Endothelial cell (in vitro differentiated cells): ENCODE data around the gene SPATS2L. TPM values are rescaled to one million over a fixed set of nuclear protein-coding genes. Genes with fewer than 3 reads are reported as not detected.

Experiments used
- DNase-seq: peaks from one replicate; pipeline ENCODE4 v3.0.0; 2021; ENCODE audit warnings: low spot score
- H3K27ac Mint-ChIP-seq: one replicate; pipeline ENCODE4 v1.8.0; 2021; ENCODE audit warnings: mixed read lengths, inconsistent platforms; ENCODE audit not compliant: unreplicated experiment
- H3K27me3 Mint-ChIP-seq: one replicate; pipeline ENCODE4 v1.8.0; 2021; ENCODE audit warnings: mild to moderate bottlenecking, moderate library complexity, mixed read lengths, inconsistent platforms; ENCODE audit not compliant: unreplicated experiment
- H3K36me3 Mint-ChIP-seq: one replicate; pipeline ENCODE4 v1.8.0; 2021; ENCODE audit warnings: mild to moderate bottlenecking, low read depth, mixed read lengths, inconsistent platforms; ENCODE audit not compliant: unreplicated experiment
- H3K4me1 Mint-ChIP-seq: one replicate; pipeline ENCODE4 v1.8.0; 2021; ENCODE audit warnings: mild to moderate bottlenecking, mixed read lengths, inconsistent platforms; ENCODE audit not compliant: unreplicated experiment
- H3K4me3 Mint-ChIP-seq: one replicate; pipeline ENCODE4 v1.8.0; 2021; ENCODE audit warnings: mild to moderate bottlenecking, mixed read lengths, inconsistent platforms; ENCODE audit not compliant: unreplicated experiment
- H3K9me3 Mint-ChIP-seq: one replicate; pipeline ENCODE4 v1.8.0; 2021; ENCODE audit warnings: mixed read lengths, inconsistent platforms; ENCODE audit not compliant: unreplicated experiment
- CTCF ChIP-seq: fragments of 200-600 bp; sonication (generic); IDR thresholded peaks from one replicate; pipeline ENCODE4 v1.5.0; 2021; ENCODE audit warnings: antibody characterized with exemption; ENCODE audit not compliant: unreplicated experiment
- total RNA-seq: library from RNA; stranded (reverse); fragmentation: NEBNext Ultra II Directional; extraction: Animal tissue kit (Norgen Biotek cat#: 25700); gene quantifications from one replicate; pipeline ENCODE4 v1.2.1, GENCODE V29; 2021; ENCODE audit not compliant: unreplicated experiment

SPATS2L gene
- total RNA-seq, 1 donor from 2014 or later, result 72.9 TPM

GRCh38 chr2:200270732-200271131 is 35.8 kb upstream of the SPATS2L start:
- Mint-ChIP-seq H3K36me3 (no peaks in the 10 kb centered on the region), H3K27me3 (peaks cover under 1% of the 10 kb centered on the region), H3K4me3 (no peak overlapping the region), H3K9me3 (no peaks in the 10 kb centered on the region), H3K27ac (no peak overlapping the region), H3K4me1 (peaks cover 7% of the 10 kb centered on the region)
- no peak for DNase-seq
- TF ChIP-seq CTCF, result no peak

GRCh38 chr2:200272320-200272719 is 34.2 kb upstream of the SPATS2L start:
- Mint-ChIP-seq H3K9me3 (no peaks in the 10 kb centered on the region), H3K27ac (no peak overlapping the region), H3K4me1 (peaks cover 7% of the 10 kb centered on the region), H3K36me3 (no peaks in the 10 kb centered on the region), H3K27me3 (peaks cover 2% of the 10 kb centered on the region), H3K4me3 (no peak overlapping the region)
- no peak for DNase-seq
- TF ChIP-seq CTCF, result no peak

- Mint-ChIP-seq H3K4me1 (peaks cover 7% of the 10 kb centered on the region), H3K4me3 (no peak overlapping the region), H3K9me3 (no peaks in the 10 kb centered on the region), H3K27ac (no peak overlapping the region), H3K27me3 (peaks cover 2% of the 10 kb centered on the region), H3K36me3 (no peaks in the 10 kb centered on the region)
- DNase-seq, result no peak
- no peak for TF ChIP-seq CTCF
Observed at GRCh38 chr2:200274116-200275075, 32.1 kb upstream of the SPATS2L start.

GRCh38 chr2:200275295-200276013 is 31.0 kb upstream of the SPATS2L start:
- Mint-ChIP-seq H3K27me3 (peaks cover 2% of the 10 kb centered on the region), H3K9me3 (no peaks in the 10 kb centered on the region), H3K4me3 (no peak overlapping the region), H3K27ac (no peak overlapping the region), H3K4me1 (peaks cover 7% of the 10 kb centered on the region), H3K36me3 (no peaks in the 10 kb centered on the region)
- TF ChIP-seq CTCF, result no peak
- DNase-seq, result no peak
